Epithelial cell of prostate (primary cell): Measurements from ENCODE around the gene CIB4.

Experiments used
- DNase-seq: peaks from one replicate; pipeline ENCODE4 v3.0.0-alpha.2; 2011; ENCODE audit warnings: low read depth, low spot score
- H3K27ac ChIP-seq: fragments of 450-650 bp; 2 replicates; pipeline ENCODE4 v1.5.1; 2017; ENCODE audit warnings: mild to moderate bottlenecking

CIB4 gene

DNA sequence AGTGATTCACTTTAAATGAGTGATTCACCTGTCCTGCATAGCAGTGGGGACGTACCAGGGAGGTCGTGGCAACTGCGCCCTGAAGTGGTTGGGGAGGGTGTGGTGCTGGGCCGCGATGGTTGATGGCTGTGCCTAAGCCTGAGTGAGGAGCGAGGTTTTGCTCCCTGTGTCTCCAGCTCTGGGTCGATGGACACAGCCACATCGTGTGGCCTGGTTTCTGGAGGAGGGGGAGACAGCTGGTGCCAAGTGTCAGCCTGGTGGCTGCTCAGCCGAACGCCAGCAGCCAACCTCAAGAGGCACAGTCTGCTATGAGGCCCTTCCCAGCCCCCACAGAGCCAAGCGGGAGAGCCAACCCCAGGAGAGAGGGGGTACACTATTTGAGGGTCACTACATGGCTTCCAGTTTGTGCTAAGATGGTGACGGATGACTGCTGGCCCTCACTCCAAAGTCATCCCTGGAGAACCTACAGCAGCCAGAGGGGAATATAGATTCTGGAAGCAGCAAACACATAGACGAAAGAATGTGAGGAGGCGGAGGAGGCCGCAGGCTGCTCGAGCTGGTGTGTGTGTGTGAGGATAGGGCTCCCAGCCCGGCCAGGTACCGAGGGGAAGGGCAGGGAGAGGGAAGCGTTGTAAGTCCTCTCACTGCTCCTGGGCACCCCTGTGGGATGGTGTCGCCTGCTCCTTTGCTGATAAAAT lies 104.6 kb downstream of the CIB4 start:
- no peak for DNase-seq
- no peak overlapping the region for H3K27ac ChIP-seq

DNA sequence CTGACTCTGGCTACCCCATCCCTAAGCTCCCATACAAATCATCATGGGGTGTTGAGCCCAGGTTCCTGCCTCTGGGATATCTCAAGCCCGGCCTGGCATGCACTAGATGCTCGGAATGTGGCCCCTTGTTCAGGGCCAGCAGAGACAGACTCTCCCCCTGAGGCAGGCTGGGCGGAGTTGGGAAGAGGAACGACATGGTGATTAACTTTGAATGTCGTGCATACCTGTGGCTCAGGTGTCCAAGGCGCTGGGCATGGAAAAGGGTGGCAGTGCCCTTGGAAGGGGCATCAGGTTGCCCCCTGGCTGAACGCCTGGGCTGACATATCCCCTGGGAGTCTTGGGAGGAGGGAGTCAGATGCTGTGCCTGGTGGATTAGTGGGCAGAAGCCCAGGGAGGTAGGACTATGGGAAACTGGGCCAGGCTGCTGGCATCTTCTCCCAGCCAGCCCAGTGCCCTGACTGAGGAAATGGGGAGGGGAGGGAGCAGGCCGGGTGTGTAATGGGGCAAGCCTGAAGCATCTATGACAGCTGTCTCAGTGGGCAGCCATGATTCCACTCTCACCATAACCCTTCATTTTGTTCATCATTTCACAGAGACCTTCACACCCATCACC lies 105.4 kb downstream of the CIB4 start:
- H3K27ac ChIP-seq: no peak overlapping the region
- DNase-seq: no peak

DNA sequence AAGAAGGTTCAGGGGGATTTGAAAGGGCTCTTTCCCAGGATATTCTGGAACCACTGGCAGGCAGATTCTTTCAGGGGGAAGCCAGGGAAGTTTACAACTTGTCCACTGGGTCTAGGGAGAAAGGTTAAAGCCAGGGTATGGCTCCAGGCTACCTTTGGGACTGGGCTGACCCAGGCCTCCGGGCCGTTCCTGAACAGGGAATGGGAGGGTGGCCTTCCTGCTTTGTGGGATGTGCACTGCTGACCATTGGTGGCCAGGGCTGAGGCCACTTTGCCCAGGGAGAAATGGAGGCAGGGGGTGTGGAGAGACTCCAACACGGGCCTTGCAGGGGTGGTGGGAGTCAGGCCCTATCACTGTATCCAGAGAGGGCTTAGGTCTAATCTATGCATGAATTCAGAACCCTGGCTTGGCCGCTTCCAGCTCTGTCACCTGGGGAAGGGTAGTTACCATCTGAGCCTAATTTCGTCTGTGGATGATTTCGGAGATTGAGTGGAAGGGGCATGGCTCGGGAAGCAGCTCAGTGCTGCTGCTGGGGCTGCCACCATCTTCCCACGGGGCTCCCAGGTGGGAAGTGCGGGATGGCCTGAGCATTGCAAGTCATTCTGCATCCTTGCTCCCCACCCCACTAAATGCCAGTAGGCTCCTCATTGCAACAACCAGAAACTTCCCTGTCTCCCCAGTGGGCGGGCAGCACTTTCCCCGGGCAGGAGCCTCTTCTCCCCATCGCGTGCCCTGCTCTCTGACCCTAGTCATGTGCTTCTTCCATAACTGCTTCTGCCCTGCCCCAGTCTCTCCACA lies 106.1 kb downstream of the CIB4 start:
- H3K27ac ChIP-seq: no peak overlapping the region
- DNase-seq: no peak

DNA sequence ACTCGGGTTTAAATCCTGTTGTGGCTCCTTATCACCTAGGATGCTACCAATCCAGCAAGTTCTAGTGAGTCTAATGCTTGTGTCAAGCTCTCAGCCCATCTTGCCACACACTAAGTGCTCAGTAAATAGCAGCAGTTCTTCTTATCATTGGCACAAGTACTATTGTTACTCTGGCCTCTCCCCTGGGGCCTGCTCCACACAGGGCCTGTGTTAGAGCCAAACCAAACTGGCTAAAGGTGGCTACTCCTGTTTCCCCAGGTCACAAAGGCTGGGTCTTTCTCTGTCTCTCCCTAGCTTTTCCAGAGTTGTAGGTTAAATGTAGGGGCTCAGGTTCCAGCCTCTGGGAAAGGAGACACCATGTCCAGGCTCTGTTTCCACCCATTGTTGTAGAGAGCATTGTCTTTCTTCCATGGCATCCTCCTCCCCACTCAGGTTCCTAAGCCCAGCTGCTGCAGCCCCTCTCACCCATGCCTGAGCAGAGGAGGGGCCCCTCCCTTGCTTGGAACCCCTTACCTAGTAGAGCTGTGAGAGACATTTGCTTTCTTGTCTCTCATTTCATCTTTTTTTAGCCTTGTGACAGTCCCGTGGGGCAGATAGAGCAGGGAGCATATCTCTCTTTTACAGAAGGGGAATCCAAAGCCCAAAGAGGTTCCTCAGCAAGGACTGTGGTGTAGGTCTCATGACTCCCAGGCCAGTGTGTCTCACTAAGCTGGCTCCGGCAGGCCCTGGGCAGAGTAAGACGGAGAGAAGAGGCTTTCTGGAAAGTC lies 106.9 kb downstream of the CIB4 start:
- no peak for DNase-seq

DNA sequence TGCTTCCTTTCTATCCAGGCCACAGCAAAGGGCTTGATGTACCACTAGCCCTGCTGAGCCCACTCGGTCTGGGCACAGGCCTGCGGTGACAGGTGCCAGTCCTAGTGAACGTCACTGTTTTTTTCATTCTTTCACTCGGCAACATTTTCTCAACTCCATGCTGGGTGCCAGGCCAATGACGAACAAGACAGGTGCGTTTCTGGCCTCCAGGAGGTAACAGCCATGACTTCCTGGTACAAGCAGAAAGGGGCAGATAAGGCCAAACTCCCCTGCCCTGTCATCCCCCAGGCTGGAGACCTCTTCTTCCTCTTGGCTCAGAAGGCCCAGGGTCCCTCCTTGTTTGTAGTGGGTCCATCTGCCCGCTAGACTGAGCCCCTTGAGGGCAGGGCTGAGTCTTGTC lies 107.5 kb downstream of the CIB4 start:
- no peak for DNase-seq
- no peak overlapping the region for H3K27ac ChIP-seq

More for the DNA sequence above, 106.9 kb downstream of the CIB4 start:
- no peak overlapping the region for H3K27ac ChIP-seq

DNA sequence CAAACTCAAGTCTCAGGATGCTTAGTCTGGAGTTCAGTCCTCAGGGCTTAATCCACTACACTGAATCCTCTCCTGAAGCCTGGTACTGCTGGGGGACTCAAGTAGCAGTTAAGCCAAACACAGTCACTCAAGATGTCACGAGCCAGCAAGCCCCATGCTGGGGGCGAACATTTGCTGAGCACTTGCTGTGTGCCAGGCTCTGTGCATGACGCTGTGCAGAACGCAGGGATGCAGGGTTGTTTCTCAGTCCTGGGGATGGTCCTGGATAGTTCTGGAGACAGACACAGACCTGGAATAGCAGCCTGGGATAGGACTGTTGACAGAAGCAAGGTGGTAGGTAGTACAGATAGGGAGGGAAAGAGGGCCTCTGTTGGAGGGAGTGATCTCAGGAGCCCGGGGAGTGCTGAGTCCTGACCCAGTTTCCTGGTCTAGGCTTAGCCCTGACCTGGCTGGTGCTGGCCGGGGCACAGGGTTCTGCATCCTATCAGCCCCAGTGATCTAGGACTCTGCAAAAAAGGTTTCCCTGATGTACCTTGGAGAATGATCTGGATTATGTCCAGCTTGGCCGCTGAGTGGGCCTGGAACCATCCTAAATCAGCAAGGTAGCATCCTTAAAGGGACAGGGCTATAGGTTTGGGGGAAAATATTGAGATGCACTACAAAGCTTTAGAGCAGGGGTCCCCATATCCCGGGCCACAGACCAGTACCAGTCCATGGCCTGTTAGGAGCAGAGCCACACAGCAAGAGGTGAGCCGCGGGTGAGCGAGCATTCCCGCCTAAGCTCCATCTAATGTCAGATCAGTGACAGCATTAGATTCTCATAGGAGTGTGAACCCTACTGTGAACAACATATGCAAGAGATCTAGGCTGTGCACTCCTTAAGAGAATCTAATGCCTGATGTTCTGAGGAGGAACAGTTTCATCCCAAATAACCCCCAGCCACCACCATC lies 108.6 kb downstream of the CIB4 start:
- no peak overlapping the region for H3K27ac ChIP-seq
- DNase-seq: no peak
